HPDE6-E6E7 (cell line): ENCODE results near the gene MYLK2.
A peak's percentile ranks its signal among the peaks of the same experiment; 100 is the strongest.
"Not testable (repeated sequence)": the region's sequence is repeated elsewhere in the genome, so short reads cannot be mapped to it uniquely, and the experiment has no call there.

Experiments used
- DNase-seq: peaks from one replicate; pipeline ENCODE4 v3.0.0; 2011; ENCODE audit warnings: missing footprints; ENCODE audit errors: extremely low spot score

Gene MYLK2

GRCh38 chr20:31815408-31816188, 3.6 kb upstream of the MYLK2 start:
- DNase-seq: no peak

GRCh38 chr20:31816221-31816620, 2.9 kb upstream of the MYLK2 start:
- no peak for DNase-seq

GRCh38 chr20:31817461-31817860, 1.7 kb upstream of the MYLK2 start:
- no peak for DNase-seq

- DNase-seq: no peak
Observed at GRCh38 chr20:31818376-31818908, 714 bp upstream of the MYLK2 start.

GRCh38 chr20:31820228-31820627, 1.1 kb downstream of the MYLK2 start:
- no peak for DNase-seq

- DNase-seq: no peak
Observed at GRCh38 chr20:31821427-31821826, 2.3 kb downstream of the MYLK2 start.

- peak; percentile 90 for DNase-seq
Observed at GRCh38 chr20:31822421-31823330, 3.5 kb downstream of the MYLK2 start.

GRCh38 chr20:31823360-31824124, 4.4 kb downstream of the MYLK2 start:
- DNase-seq: no peak

GRCh38 chr20:31824125-31824485, 4.9 kb downstream of the MYLK2 start:
- DNase-seq: no peak

- DNase-seq: no peak
Observed at GRCh38 chr20:31824554-31825313, 5.6 kb downstream of the MYLK2 start.

GRCh38 chr20:31826074-31826473, 6.9 kb downstream of the MYLK2 start:
- no peak for DNase-seq

- no peak for DNase-seq
Observed at GRCh38 chr20:31827059-31827458, 7.9 kb downstream of the MYLK2 start.

- DNase-seq: not testable (repeated sequence)
Observed at GRCh38 chr20:31828016-31828415, 8.9 kb downstream of the MYLK2 start.

- no peak for DNase-seq
Observed at GRCh38 chr20:31829731-31830130, 10.6 kb downstream of the MYLK2 start.

- no peak for DNase-seq
Observed at GRCh38 chr20:31830406-31830981, 11.3 kb downstream of the MYLK2 start.

GRCh38 chr20:31831211-31831610, 12.1 kb downstream of the MYLK2 start:
- DNase-seq: no peak

GRCh38 chr20:31831771-31832306, 12.7 kb downstream of the MYLK2 start:
- DNase-seq: no peak

- DNase-seq: no peak
Observed at GRCh38 chr20:31833130-31833930, 14.2 kb downstream of the MYLK2 start.

- no peak for DNase-seq
Observed at GRCh38 chr20:31833931-31834521, 14.9 kb downstream of the MYLK2 start.
